Kidney epithelial cell (primary cell): ENCODE data around the gene LRCOL1. TPM values are rescaled to one million over a fixed set of nuclear protein-coding genes. Genes with fewer than 3 reads are reported as not detected.

Experiments
- DNase-seq: peaks from one replicate; pipeline ENCODE4 v3.0.0-alpha.2; 2010; ENCODE audit warnings: low read depth
- H3K27me3 ChIP-seq: 2 replicates; pipeline ENCODE4 v1.6.0; 2011; ENCODE audit warnings: low read length; ENCODE audit not compliant: control insufficient read depth, insufficient read depth
- H3K36me3 ChIP-seq: 2 replicates; pipeline ENCODE4 v1.5.1; 2011; ENCODE audit warnings: low read length; ENCODE audit not compliant: control insufficient read depth, insufficient read depth
- H3K4me3 ChIP-seq: 2 replicates; pipeline ENCODE4 v1.5.1; 2011; ENCODE audit warnings: low read depth, mild to moderate bottlenecking, control low read depth, low read length
- CTCF ChIP-seq: IDR thresholded peaks from 2 replicates; pipeline ENCODE4 v1.5.1; 2011; ENCODE audit warnings: mild to moderate bottlenecking, moderate library complexity, low read length, control low read depth, inconsistent platforms; ENCODE audit not compliant: insufficient read depth, poor library complexity, severe bottlenecking
- total RNA-seq: library from RNA; depleted of rRNA; stranded (reverse); fragments of >200 nt; gene quantifications from 2 replicates; pipeline ENCODE4 v1.2.3, GENCODE V29; 2015

Gene LRCOL1
- total RNA-seq, 1 donor from 2014 or later = not detected

GRCh38 chr12:132568301-132568700, 42.1 kb downstream of the LRCOL1 start:
- Histone ChIP-seq H3K36me3 (no peaks in the 10 kb centered on the region), H3K27me3 (no peaks in the 10 kb centered on the region), H3K4me3 (no peak overlapping the region)
- TF ChIP-seq CTCF = no peak
- DNase-seq = no peak

DNA sequence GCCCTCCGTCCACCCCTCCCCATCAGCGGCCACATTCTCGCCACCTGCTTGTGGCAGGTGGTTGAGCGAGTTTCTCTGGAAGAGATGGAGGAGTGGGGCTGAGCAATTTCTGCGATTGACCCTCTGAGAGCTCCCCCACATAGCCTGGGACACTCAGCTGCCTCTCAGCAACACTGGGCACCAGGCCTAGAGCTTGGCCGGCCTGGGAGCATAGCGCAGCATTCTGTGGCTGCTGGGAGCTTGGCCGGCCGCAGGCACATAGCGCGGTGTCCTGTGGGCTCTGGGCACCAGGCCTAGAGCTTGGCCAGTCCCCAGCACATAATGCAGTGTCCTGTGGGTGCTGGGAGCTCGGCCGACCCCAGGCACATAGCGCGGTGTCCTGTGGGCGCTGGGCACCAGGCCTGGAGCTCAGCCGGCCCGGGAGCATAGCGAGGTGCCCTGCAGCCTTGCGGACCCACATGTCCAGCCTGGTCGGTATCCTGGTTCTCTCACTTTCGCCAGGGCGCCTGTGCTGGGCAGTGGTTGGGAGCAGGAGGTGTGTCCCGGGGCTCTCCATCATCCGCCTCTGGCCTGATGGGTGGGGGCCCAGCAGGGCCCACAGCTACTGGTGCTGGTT, 43.8 kb downstream of the LRCOL1 start:
- DNase-seq = no peak
- no peaks in the 10 kb centered on the region for H3K36me3 ChIP-seq
- no peaks in the 10 kb centered on the region for H3K27me3 ChIP-seq
- no peak overlapping the region for H3K4me3 ChIP-seq
- no peak for TF ChIP-seq CTCF

GRCh38 chr12:132565365-132565764, 45.0 kb downstream of the LRCOL1 start:
- DNase-seq = no peak
- no peaks in the 10 kb centered on the region for H3K36me3 ChIP-seq
- no peak for TF ChIP-seq CTCF
- H3K4me3 ChIP-seq = no peak overlapping the region
- no peaks in the 10 kb centered on the region for H3K27me3 ChIP-seq

DNA sequence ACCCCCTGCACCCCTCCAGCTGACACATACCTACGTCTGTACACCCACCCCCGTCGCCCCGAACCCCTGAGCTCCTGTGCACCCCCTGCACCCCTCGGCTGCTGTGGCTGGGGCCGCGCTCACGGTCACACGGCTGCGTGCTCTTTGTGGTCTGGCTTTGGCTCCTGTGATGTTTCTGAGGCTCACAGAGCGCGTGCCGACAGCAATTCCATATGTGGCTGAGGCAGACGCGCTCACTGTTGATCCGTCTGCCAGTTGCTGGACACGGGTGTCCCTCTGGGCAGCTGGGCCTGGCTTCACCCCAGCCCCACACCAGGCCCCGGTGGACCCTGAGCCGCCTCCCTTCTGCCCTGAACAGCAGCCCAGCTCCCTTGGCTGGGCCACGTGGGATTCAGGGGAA, 46.5 kb downstream of the LRCOL1 start:
- Histone ChIP-seq H3K36me3 (no peaks in the 10 kb centered on the region), H3K4me3 (no peak overlapping the region), H3K27me3 (no peaks in the 10 kb centered on the region)
- TF ChIP-seq CTCF = no peak
- no peak for DNase-seq

DNA sequence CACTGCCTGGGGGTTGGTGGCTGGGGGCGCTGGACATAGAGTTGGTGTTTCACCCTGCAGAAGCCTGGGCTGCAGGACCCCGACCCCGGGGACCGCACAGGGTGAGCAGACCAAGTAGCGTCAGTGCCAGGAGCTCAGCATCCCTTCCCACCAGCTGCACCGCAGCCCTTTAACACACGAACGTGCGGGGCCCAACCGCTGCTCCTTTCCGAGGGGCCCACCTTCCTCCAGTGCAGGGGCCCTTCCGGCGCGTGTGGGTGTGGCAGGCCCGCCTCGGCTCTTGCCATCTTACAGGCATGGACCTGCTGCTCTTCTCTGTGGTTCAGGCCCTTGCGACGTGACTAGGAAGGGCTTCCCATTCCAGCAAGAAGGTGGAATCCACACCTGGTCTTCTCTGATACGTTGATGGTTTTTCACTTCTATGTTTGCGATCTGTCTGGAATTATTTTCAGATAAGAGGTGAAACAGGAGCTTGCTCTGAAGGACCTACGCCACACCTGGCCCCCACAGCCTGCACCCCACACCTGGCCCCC, 47.8 kb downstream of the LRCOL1 start:
- no peak for DNase-seq
- H3K4me3 ChIP-seq = no peak overlapping the region
- no peaks in the 10 kb centered on the region for H3K36me3 ChIP-seq
- TF ChIP-seq CTCF = no peak
- H3K27me3 ChIP-seq = no peaks in the 10 kb centered on the region
